WTC11 (cell line): ENCODE data around the gene CNN1.
"Not testable (repeated sequence)": the region's sequence is repeated elsewhere in the genome, so short reads cannot be mapped to it uniquely, and the experiment has no call there.

Experiments
- CBFB ChIP-seq: sonication (generic); formaldehyde crosslinking; IDR thresholded peaks from 2 replicates; pipeline ENCODE4 v1.8.1; 2022; ENCODE audit warnings: mild to moderate bottlenecking, low read depth, missing genetic modification reagents
- CDX4 ChIP-seq: fragments of 250-450 bp; sonication (Bioruptor Pico); IDR thresholded peaks from 2 replicates; pipeline ENCODE4 v1.9.0; 2021; ENCODE audit warnings: moderate library complexity, mild to moderate bottlenecking, inconsistent platforms, borderline replicate concordance
- E2F1 ChIP-seq: sonication (generic); formaldehyde crosslinking; IDR thresholded peaks from 2 replicates; pipeline ENCODE4 v1.8.0; 2022; ENCODE audit warnings: mild to moderate bottlenecking, missing genetic modification reagents
- HMGA2 ChIP-seq: fragments of 250-450 bp; sonication (Bioruptor Pico); IDR thresholded peaks from 2 replicates; pipeline ENCODE4 v1.4.0; 2021; ENCODE audit warnings: mild to moderate bottlenecking, moderate library complexity
- JUN ChIP-seq: sonication (generic); formaldehyde crosslinking; IDR thresholded peaks from 2 replicates; pipeline ENCODE4 v1.8.0; 2023; ENCODE audit warnings: mild to moderate bottlenecking, missing genetic modification reagents
- MXD4 ChIP-seq: fragments of 250-450 bp; sonication (Bioruptor Pico); IDR thresholded peaks from 2 replicates; pipeline ENCODE4 v1.8.0; 2021; ENCODE audit warnings: mild to moderate bottlenecking, moderate library complexity, borderline replicate concordance
- SOX15 ChIP-seq: fragments of 250-450 bp; sonication (Bioruptor Pico); IDR thresholded peaks from 2 replicates; pipeline ENCODE4 v1.9.0; 2021; ENCODE audit warnings: mild to moderate bottlenecking
- TF ChIP-seq, protein P1 (sequence below): fragments of 200-600 bp; IDR thresholded peaks from 2 replicates; pipeline ENCODE4 v1.8.0; 2022; ENCODE audit warnings: antibody characterized with exemption
- TF ChIP-seq, protein P2 (sequence below): sonication (generic); formaldehyde crosslinking; IDR thresholded peaks from 2 replicates; pipeline ENCODE4 v1.8.1; 2023; ENCODE audit warnings: mild to moderate bottlenecking, moderate library complexity, missing genetic modification reagents

DNA sequence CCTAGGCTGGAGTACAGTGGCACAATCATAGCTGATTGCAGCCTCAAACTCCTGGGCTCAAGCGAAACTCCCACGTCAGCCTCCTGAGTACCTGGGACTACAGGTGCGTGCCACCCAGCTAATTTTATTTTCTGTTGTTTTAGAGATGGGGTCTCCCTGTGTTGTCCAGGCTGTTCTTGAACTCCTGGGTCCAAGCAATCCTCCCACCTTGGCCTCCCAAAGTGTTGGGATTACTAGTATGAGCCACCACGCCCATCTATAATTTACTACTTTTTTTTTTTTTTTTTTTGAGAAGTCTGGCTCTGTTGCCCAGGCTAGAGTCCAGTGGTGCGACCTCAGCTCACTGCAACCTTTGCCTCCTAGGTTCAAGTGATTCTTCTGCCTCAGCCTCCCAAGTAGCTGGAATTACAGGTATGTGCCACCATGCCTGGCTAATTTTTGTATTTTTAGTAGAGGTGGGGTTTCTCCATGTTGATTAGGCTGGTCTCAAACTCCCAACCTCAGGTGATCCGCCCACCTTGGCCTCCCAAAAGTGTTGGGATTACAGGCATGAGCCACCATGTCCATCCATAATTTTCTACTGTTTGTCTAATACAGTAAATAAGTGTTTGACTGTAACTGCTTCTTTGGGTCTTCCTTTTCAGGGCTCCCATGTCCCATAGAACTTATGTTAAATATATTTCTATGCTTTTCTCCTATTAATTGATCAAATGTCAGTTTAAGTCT lies 25.6 kb downstream of the CNN1 start:
- TF ChIP-seq CDX4 (CRISPR knock-in tag); E2F1; HMGA2 (CRISPR knock-in tag); CBFB (CRISPR knock-in tag); JUN; MXD4; SOX15 (CRISPR knock-in tag): not testable (repeated sequence)
- TF ChIP-seq, protein P1, sequence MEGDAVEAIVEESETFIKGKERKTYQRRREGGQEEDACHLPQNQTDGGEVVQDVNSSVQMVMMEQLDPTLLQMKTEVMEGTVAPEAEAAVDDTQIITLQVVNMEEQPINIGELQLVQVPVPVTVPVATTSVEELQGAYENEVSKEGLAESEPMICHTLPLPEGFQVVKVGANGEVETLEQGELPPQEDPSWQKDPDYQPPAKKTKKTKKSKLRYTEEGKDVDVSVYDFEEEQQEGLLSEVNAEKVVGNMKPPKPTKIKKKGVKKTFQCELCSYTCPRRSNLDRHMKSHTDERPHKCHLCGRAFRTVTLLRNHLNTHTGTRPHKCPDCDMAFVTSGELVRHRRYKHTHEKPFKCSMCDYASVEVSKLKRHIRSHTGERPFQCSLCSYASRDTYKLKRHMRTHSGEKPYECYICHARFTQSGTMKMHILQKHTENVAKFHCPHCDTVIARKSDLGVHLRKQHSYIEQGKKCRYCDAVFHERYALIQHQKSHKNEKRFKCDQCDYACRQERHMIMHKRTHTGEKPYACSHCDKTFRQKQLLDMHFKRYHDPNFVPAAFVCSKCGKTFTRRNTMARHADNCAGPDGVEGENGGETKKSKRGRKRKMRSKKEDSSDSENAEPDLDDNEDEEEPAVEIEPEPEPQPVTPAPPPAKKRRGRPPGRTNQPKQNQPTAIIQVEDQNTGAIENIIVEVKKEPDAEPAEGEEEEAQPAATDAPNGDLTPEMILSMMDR: not testable (repeated sequence)
- TF ChIP-seq, protein P2, sequence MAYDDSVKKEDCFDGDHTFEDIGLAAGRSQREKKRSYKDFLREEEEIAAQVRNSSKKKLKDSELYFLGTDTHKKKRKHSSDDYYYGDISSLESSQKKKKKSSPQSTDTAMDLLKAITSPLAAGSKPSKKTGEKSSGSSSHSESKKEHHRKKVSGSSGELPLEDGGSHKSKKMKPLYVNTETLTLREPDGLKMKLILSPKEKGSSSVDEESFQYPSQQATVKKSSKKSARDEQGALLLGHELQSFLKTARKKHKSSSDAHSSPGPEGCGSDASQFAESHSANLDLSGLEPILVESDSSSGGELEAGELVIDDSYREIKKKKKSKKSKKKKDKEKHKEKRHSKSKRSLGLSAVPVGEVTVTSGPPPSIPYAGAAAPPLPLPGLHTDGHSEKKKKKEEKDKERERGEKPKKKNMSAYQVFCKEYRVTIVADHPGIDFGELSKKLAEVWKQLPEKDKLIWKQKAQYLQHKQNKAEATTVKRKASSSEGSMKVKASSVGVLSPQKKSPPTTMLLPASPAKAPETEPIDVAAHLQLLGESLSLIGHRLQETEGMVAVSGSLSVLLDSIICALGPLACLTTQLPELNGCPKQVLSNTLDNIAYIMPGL (CRISPR knock-in tag): not testable (repeated sequence)
